Adrenal gland (tissue), 12 donors: ENCODE measurements around the gene CCDC33. TPM values are rescaled to one million over a fixed set of nuclear protein-coding genes. Genes with fewer than 3 reads are reported as not detected.

Experiments
- DNase-seq, 7 donors: peaks; one replicate each; pipeline ENCODE4 v3.0.0-alpha.2; 2019 to 2020
- H3K27ac ChIP-seq, 5 donors: fragments of 200-600 bp; sonication (generic) in 4 of 5; 1 replicate in 3 of 5; 2 replicates in 2 of 5; pipeline versions ENCODE4 v1.5.1 to v1.8.0; 2016 to 2020; ENCODE audit warnings: mild to moderate bottlenecking in 1 of 5
- H3K27me3 ChIP-seq: fragments of 200-600 bp; 2 replicates; pipeline ENCODE4 v1.8.0; 2021
- H3K36me3 ChIP-seq, 2 donors: fragments of 200-600 bp; replicated peaks in 1 of 2; 1 replicate in 1 of 2; 2 replicates in 1 of 2; pipeline versions ENCODE4 v1.5.1 to v1.8.0; 2018 to 2022
- H3K4me1 ChIP-seq, 2 donors: fragments of 200-600 bp; replicated peaks in 1 of 2; 1 replicate in 1 of 2; 2 replicates in 1 of 2; pipeline versions ENCODE4 v1.5.1 to v1.8.0; 2018 to 2021
- H3K4me3 ChIP-seq, 4 donors: fragments of 200-600 bp; sonication (generic) in 3 of 4; one replicate each; pipeline ENCODE4 v1.5.1; 2016 to 2018
- H3K9me3 ChIP-seq, 3 donors: fragments of 200-600 bp; sonication (generic) in 1 of 3; replicated peaks in 1 of 3; 1 replicate in 2 of 3; 2 replicates in 1 of 3; pipeline versions ENCODE4 v1.5.1 to v1.8.0; 2016 to 2021
- CTCF ChIP-seq, 6 experiments: fragments of 450-650 bp in 4 of 6; fragments of 200-600 bp in 2 of 6; sonication (generic) in 1 of 6; IDR thresholded peaks; 1 replicate in 5 of 6; 2 replicates in 1 of 6; pipeline versions ENCODE4 v1.5.1 to v1.8.0; 2016 to 2021; ENCODE audit warnings: antibody characterized with exemption in 6 of 6, mild to moderate bottlenecking in 2 of 6, moderate library complexity in 1 of 6
- POLR2A ChIP-seq, 2 donors: fragments of 450-650 bp; IDR thresholded peaks; one replicate each; pipeline ENCODE4 v1.6.1; 2017; ENCODE audit warnings: antibody characterized with exemption in 2 of 2, mild to moderate bottlenecking in 2 of 2, moderate library complexity in 1 of 2
- WGBS, 4 donors: extraction: QIAGEN DNeasy Blood & Tissue Kit in 2 of 4; methylation state at CpG; one replicate each; pipeline versions ENCODE4 v1.1.5 to v1.1.7; 2013 to 2017; 5-methylcytosine and 5-hydroxymethylcytosine counted together
- intact Hi-C, 2 donors: fragments of 100-400 bp; cut with DNase I; formaldehyde crosslinking; loops; one replicate each; pipeline versions ENCODE4 v1.14.1 to v1.15.0; 2022 to 2023
- polyA plus RNA-seq, 3 donors: library from polyadenylated mRNA; stranded (reverse); fragments of 200-250 nt in 2 of 3; fragments of 350-450 nt in 1 of 3; fragmentation: Illumina TruSeq in 1 of 3; extraction: RNeasy Lipid Tissue Mini Kit (QIAGEN cat#74804) in 1 of 3; gene quantifications; one replicate each; pipeline ENCODE4 v1.2.3, GENCODE V29; 2013 to 2014
- total RNA-seq, 9 donors: library from RNA; depleted of rRNA in 4 of 9; stranded (reverse); fragments of >200 nt in 4 of 9; fragments of 120-200 nt in 1 of 9; fragmentation: NEBNext Ultra II Directional in 1 of 9; extraction: Animal tissue kit (Norgen Biotek cat#: 25700) in 1 of 9; gene quantifications; one replicate each; pipeline versions ENCODE4 v1.1.0 to v1.2.4, GENCODE V29; 2013 to 2023
- donor health status: healthy with polysubstance abuse.
- donor health status: Bipolar disorder and iron deficiency.
- donor health status: DM: yes; HTN: yes; CAD: no.
- donor health status: DM: no; HTN: no; CAD: no.
- donor health status: DM: no; HTN: no; CAD: no.
- donor health status: DM: yes; HTN: yes; CAD: no.

CCDC33 gene
- total and polyA plus RNA-seq, 12 donors, result 0.11 to 1.1 (median 0.30) TPM; not detected in 3

GRCh38 chr15:74261685-74262084 lies 25.6 kb downstream of the CCDC33 start:
- 84 to 90% (median 86%) methylated on average over 5 to 8 of the region's 8 CpGs for WGBS, 4 donors
- Histone ChIP-seq H3K4me3 (no peak overlapping the region), H3K27ac (no peak overlapping the region), H3K9me3 (no peaks in the 10 kb centered on the region), H3K4me1 (no peaks in the 10 kb centered on the region), H3K36me3 (no peaks in the 10 kb centered on the region), H3K27me3 (no peaks in the 10 kb centered on the region)
- intact Hi-C loops, result no loop called here
- DNase-seq, result no peak
- TF ChIP-seq CTCF (IDR thresholded peaks at IDR 0.05) (no peak), POLR2A (IDR thresholded peaks at IDR 0.05) (no peak)

DNA sequence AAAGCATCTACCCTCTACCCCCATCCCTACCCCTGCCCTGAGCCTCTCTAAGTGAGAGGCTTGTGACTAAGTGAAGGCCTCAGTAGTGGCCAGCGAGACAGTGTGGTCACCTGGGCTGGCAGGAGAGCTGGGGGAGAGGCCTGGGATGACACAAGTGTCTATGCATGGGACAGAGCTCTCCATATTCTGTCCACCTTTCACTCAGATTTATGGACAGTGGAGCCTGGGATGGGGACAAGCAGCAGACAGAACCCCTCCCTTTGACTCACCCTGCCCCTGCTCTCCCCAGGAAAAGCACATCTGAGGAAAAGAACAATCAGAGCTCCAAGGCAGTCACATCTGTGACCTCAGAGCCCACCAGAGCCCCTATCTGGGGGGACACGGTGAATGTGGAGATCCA lies 26.0 kb downstream of the CCDC33 start:
- H3K36me3 ChIP-seq, result no peaks in the 10 kb centered on the region
- H3K4me1 ChIP-seq, result no peaks in the 10 kb centered on the region
- H3K27me3 ChIP-seq, result no peaks in the 10 kb centered on the region
- no peak overlapping the region for H3K27ac ChIP-seq
- WGBS, 4 donors, result 94 to 100% (median 95%) methylated on average over 1 to 2 of the region's 2 CpGs
- H3K4me3 ChIP-seq, result no peak overlapping the region
- no peak for TF ChIP-seq POLR2A (IDR thresholded peaks at IDR 0.05)
- intact Hi-C loops, result no loop called here
- no peaks in the 10 kb centered on the region for H3K9me3 ChIP-seq
- no peak for DNase-seq

GRCh38 chr15:74262625-74263024 lies 26.5 kb downstream of the CCDC33 start:
- Histone ChIP-seq H3K9me3 (no peaks in the 10 kb centered on the region), H3K27me3 (no peaks in the 10 kb centered on the region)
- 61 to 71% (median 66%) methylated on average over 5 of the region's 5 CpGs for WGBS, 4 donors

DNA sequence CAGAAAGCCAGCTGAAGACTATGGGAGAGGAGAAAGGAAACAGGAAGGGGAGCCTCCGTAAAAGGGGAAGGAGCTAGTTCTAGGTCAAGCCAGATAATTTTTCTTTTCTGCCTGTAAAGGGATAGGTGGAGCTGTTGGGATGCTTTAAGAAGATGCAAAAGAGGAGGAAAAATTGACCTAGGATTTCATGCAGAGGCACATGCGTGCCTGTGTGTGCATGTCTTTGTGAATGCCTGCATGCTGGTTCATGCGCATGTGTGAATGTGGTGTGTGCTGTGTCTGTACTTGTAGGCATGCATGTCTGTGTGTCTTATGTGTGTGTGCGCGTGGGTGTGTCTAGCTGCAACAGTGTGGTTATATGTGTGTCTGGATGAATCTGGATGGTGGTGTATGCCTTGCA lies 27.3 kb downstream of the CCDC33 start:
- no peak for TF ChIP-seq POLR2A (IDR thresholded peaks at IDR 0.05)
- no peak for TF ChIP-seq CTCF (IDR thresholded peaks at IDR 0.05)
- Histone ChIP-seq H3K4me1 (no peaks in the 10 kb centered on the region), H3K27ac (no peak overlapping the region), H3K27me3 (no peaks in the 10 kb centered on the region), H3K9me3 (no peaks in the 10 kb centered on the region), H3K4me3 (no peak overlapping the region), H3K36me3 (no peaks in the 10 kb centered on the region)
- 62 to 78% (median 75%) methylated on average over 5 of the region's 5 CpGs for WGBS, 4 donors
- no peak for DNase-seq
- intact Hi-C loops, result no loop called here

More at GRCh38 chr15:74262625-74263024, 26.5 kb downstream of the CCDC33 start:
- Histone ChIP-seq H3K27ac (no peak overlapping the region), H3K4me3 (no peak overlapping the region), H3K4me1 (no peaks in the 10 kb centered on the region), H3K36me3 (no peaks in the 10 kb centered on the region)
- intact Hi-C loops, result no loop called here
- TF ChIP-seq CTCF (IDR thresholded peaks at IDR 0.05) (no peak), POLR2A (IDR thresholded peaks at IDR 0.05) (no peak)
- DNase-seq, result no peak

GRCh38 chr15:74264081-74264501 lies 28.0 kb downstream of the CCDC33 start:
- H3K4me3 ChIP-seq, result no peak overlapping the region
- no peak for DNase-seq
- H3K4me1 ChIP-seq, result no peaks in the 10 kb centered on the region
- TF ChIP-seq CTCF (IDR thresholded peaks at IDR 0.05) (no peak), POLR2A (IDR thresholded peaks at IDR 0.05) (no peak)
- no peaks in the 10 kb centered on the region for H3K36me3 ChIP-seq
- H3K27ac ChIP-seq, result no peak overlapping the region
- no peaks in the 10 kb centered on the region for H3K27me3 ChIP-seq
- WGBS, 4 donors, result 52 to 60% (median 57%) methylated on average over 6 of the region's 6 CpGs
- no peaks in the 10 kb centered on the region for H3K9me3 ChIP-seq
- intact Hi-C loops, result no loop called here
